HepG2 (cell line): ENCODE measurements around the gene HOXC9. TPM values are rescaled to one million over a fixed set of nuclear protein-coding genes. Genes with fewer than 3 reads are reported as not detected.

Source experiments
- ATAC-seq: fragments of 200-7000 bp; cut with Tn5 transposase; 3 replicates; pipeline ENCODE4 v1.9.1; 2020; ENCODE audit warnings: mild to moderate bottlenecking, moderate library complexity
- BruUV-seq: library from RNA; stranded (reverse); fragments of 400-500 nt; replicated peaks from 2 replicates; lab custom pipeline; 2021; lab: Mats Ljungman, UMichigan
- CTCF ChIA-PET: fragments of 300-600 bp; formaldehyde crosslinking; extraction: SDS; loops from one replicate; lab custom pipeline; 2021; ENCODE audit warnings: low total read pairs, inconsistent platforms, low intra/inter-chr PET ratio; lab: Yijun Ruan, JAX
- POLR2A ChIA-PET: fragments of 350-600 bp; sonication (Branson Sonifier 250); formaldehyde crosslinking; loops from one replicate; lab custom pipeline; 2020; ENCODE audit warnings: antibody characterized with exemption, inconsistent platforms; lab: Yijun Ruan, JAX
- DNase-seq: peaks from one replicate; pipeline ENCODE4 v3.0.0-alpha.2; 2015; ENCODE audit warnings: low spot score
- FAIRE-seq: peaks from 3 replicates; lab custom pipeline; 2011; peaks lifted over from hg19 to GRCh38; lab: Jason Lieb, UNC
- H2AFZ ChIP-seq: one replicate; pipeline ENCODE4 v1.6.1; 2011; ENCODE audit warnings: low read length, inconsistent platforms
- H3K27ac ChIP-seq: fragments of 300-600 bp; 3 replicates; pipeline ENCODE4 v1.8.0; 2011; ENCODE audit warnings: mixed run types, mild to moderate bottlenecking, mixed read lengths, low read length, inconsistent platforms; ENCODE audit not compliant: insufficient read depth; ENCODE audit errors: extremely low read length
- H3K27me3 ChIP-seq, 2 experiments: fragments of 200-600 bp in 1 of 2; 2 replicates in 1 of 2; 3 replicates in 1 of 2; pipeline versions ENCODE4 v1.6.0 to v1.8.0; 2011; ENCODE audit warnings: low read length in 2 of 2, mild to moderate bottlenecking in 2 of 2, moderate library complexity in 2 of 2, inconsistent platforms in 1 of 2; ENCODE audit not compliant: insufficient read depth in 2 of 2, control insufficient read depth in 1 of 2
- H3K36me3 ChIP-seq, 2 experiments: fragments of 200-600 bp in 1 of 2; replicated peaks in 1 of 2; 2 replicates in 1 of 2; 3 replicates in 1 of 2; pipeline versions ENCODE4 v1.5.1 to v1.8.0; 2011; ENCODE audit warnings: low read length in 2 of 2, inconsistent platforms in 1 of 2; ENCODE audit not compliant: insufficient read depth in 2 of 2, control insufficient read depth in 1 of 2
- H3K4me1 ChIP-seq: 2 replicates; pipeline ENCODE4 v1.5.1; 2012; ENCODE audit warnings: low read length, inconsistent platforms; ENCODE audit not compliant: insufficient read depth
- H3K4me2 ChIP-seq: 2 replicates; pipeline ENCODE4 v1.6.0; 2011; ENCODE audit warnings: low read depth, low read length, inconsistent platforms
- H3K4me3 ChIP-seq, 3 experiments: fragments of 200-600 bp in 1 of 3; sonication (generic), shearing (Covaris generic) in 1 of 3; replicated peaks in 1 of 3; 2 replicates each; pipeline ENCODE4 v1.5.1; 2011 to 2016; ENCODE audit warnings: low read length in 3 of 3, inconsistent platforms in 2 of 3, low read depth in 2 of 3, mild to moderate bottlenecking in 2 of 3, control low read depth in 1 of 3, mixed read lengths in 1 of 3; ENCODE audit not compliant: insufficient read depth in 1 of 3
- H3K79me2 ChIP-seq: one replicate; pipeline ENCODE4 v1.6.1; 2011; ENCODE audit warnings: low read length, inconsistent platforms; ENCODE audit not compliant: insufficient read depth
- H3K9ac ChIP-seq: 2 replicates; pipeline ENCODE4 v1.6.0; 2011; ENCODE audit warnings: mild to moderate bottlenecking, low read depth, low read length, inconsistent platforms; ENCODE audit not compliant: insufficient read depth
- H3K9me3 ChIP-seq: 2 replicates; pipeline ENCODE4 v1.5.1; 2012; ENCODE audit warnings: mild to moderate bottlenecking, low read length
- H4K20me1 ChIP-seq: 2 replicates; pipeline ENCODE4 v1.6.0; 2011; ENCODE audit warnings: inconsistent platforms, mild to moderate bottlenecking, low read length, moderate library complexity; ENCODE audit not compliant: insufficient read depth
- AKAP8 ChIP-seq: sonication (generic); formaldehyde crosslinking; IDR thresholded peaks from 2 replicates; pipeline ENCODE4 v1.5.1; 2020; ENCODE audit warnings: mild to moderate bottlenecking, missing genetic modification reagents
- IRF9 ChIP-seq: sonication (generic); formaldehyde crosslinking; IDR thresholded peaks from 2 replicates; pipeline ENCODE4 v1.8.0; 2022; ENCODE audit warnings: missing genetic modification reagents, mild to moderate bottlenecking, borderline replicate concordance
- KLF9 ChIP-seq: IDR thresholded peaks from 2 replicates; pipeline ENCODE4 v1.6.1; 2016; ENCODE audit warnings: low read depth
- PRDM4 ChIP-seq: sonication (generic); formaldehyde crosslinking; IDR thresholded peaks from 2 replicates; pipeline ENCODE4 v1.9.0; 2021; ENCODE audit warnings: missing genetic modification reagents, borderline replicate concordance
- PRPF4 ChIP-seq: fragments of 200-400 bp; formaldehyde crosslinking; IDR thresholded peaks from 2 replicates; pipeline ENCODE4 v1.6.1; 2016; ENCODE audit warnings: low read length, low read depth; ENCODE audit not compliant: poor library complexity, severe bottlenecking
- RAD51 ChIP-seq: fragments of 450-650 bp; IDR thresholded peaks from 2 replicates; pipeline ENCODE4 v1.6.1; 2016; ENCODE audit warnings: borderline replicate concordance
- RBAK ChIP-seq: sonication (generic); formaldehyde crosslinking; IDR thresholded peaks from 2 replicates; pipeline ENCODE4 v1.5.1; 2020; ENCODE audit warnings: mild to moderate bottlenecking, missing genetic modification reagents
- SOX6 ChIP-seq, 2 experiments: fragments of 450-650 bp in 1 of 2; sonication (generic) in 1 of 2; formaldehyde crosslinking in 1 of 2; IDR thresholded peaks; 2 replicates each; pipeline versions ENCODE4 v1.4.0 to v1.6.1; 2017 to 2020; ENCODE audit warnings: antibody characterized with exemption in 1 of 2, mild to moderate bottlenecking in 1 of 2, missing genetic modification reagents in 1 of 2
- THRA ChIP-seq: sonication (generic); formaldehyde crosslinking; IDR thresholded peaks from 2 replicates; pipeline ENCODE4 v1.4.0; 2020; ENCODE audit warnings: missing genetic modification reagents, borderline replicate concordance
- ZBTB38 ChIP-seq: sonication (generic); formaldehyde crosslinking; IDR thresholded peaks from 2 replicates; pipeline ENCODE4 v1.5.1; 2020; ENCODE audit warnings: mild to moderate bottlenecking, missing genetic modification reagents
- ZNF10 ChIP-seq: sonication (generic); formaldehyde crosslinking; IDR thresholded peaks from 2 replicates; pipeline ENCODE4 v1.4.0; 2020; ENCODE audit warnings: mild to moderate bottlenecking, low read depth, missing genetic modification reagents, borderline replicate concordance
- ZNF441 ChIP-seq: sonication (generic); formaldehyde crosslinking; IDR thresholded peaks from 2 replicates; pipeline ENCODE4 v1.7.0; 2021; ENCODE audit warnings: missing genetic modification reagents, borderline replicate concordance
- ZNF672 ChIP-seq: sonication (generic); formaldehyde crosslinking; IDR thresholded peaks from 2 replicates; pipeline ENCODE4 v1.8.1; 2022; ENCODE audit warnings: missing genetic modification reagents
- WGBS: methylation state at CpG from one replicate; pipeline ENCODE4 v1.1.6; 2017; ENCODE audit warnings: low lambda C conversion rate; 5-methylcytosine and 5-hydroxymethylcytosine counted together
- in situ Hi-C: cut with HindIII; loops from 2 replicates; pipeline ENCODE4 v1.10.0; 2017; ENCODE audit warnings: low pct_unique_long_range_greater_than_20kb; ENCODE audit not compliant: extremely low pct_ligation_motif_present
- intact Hi-C: fragments of 100-400 bp; cut with micrococcal nuclease; formaldehyde crosslinking; loops from one replicate; pipeline ENCODE4 v1.10.0; 2022; ENCODE audit not compliant: unreplicated experiment
- polyA plus RNA-seq, 8 experiments: library from polyadenylated mRNA; depleted of rRNA in 3 of 8; stranded (reverse) in 7 of 8; unstranded in 1 of 8; fragments of >200 nt; fragmentation: Illumina TruSeq in 4 of 8; extraction: Trizol in 4 of 8; gene quantifications; 2 replicates each; pipeline versions ENCODE4 v1.2.1 to v1.2.3, GENCODE V29; 2011 to 2016; ENCODE audit warnings: low read depth in 4 of 8, missing spikeins in 1 of 8, mixed read lengths in 1 of 8; ENCODE audit not compliant: insufficient read depth in 1 of 8
- total RNA-seq, 5 experiments: library from RNA; depleted of rRNA; stranded (reverse); fragments of >200 nt; fragmentation: Illumina TruSeq; extraction: Trizol; gene quantifications; 2 replicates each; pipeline ENCODE4 v1.2.3, GENCODE V29; 2016; ENCODE audit warnings: low read depth in 1 of 5

The HOXC9 gene
- total and polyA plus RNA-seq, 2 of the 13 experiments (the other 11 are each of a cell fraction or from before 2014, with no cell fraction given): 0.11 to 1.1 TPM

GRCh38 chr12:53983568-53983949, 16.4 kb upstream of the HOXC9 start:
- H3K36me3 ChIP-seq: no peaks in the 10 kb centered on the region
- no peak overlapping the region for H2AFZ ChIP-seq
- H3K4me2 ChIP-seq: no peak overlapping the region
- ATAC-seq (no peak), FAIRE-seq (no peak), DNase-seq (no peak)
- CTCF ChIA-PET: interaction anchor here (2.3 kb wide), 1 partner anchor 231 kb away, joined by 12 read pairs; no protein-coding TSS in a partner anchor
- WGBS: 58% methylated on average over 17 of the region's 17 CpGs
- no TSS peak for BruUV-seq
- no peaks in the 10 kb centered on the region for H4K20me1 ChIP-seq
- intact Hi-C loops: no loop called here
- H3K27me3 ChIP-seq: peaks cover 5 to 50% of the 10 kb centered on the region in 2 experiments
- TF ChIP-seq THRA (CRISPR knock-in tag): no peak
- no peak overlapping the region for H3K9ac ChIP-seq
- no peak overlapping the region for H3K4me3 ChIP-seq
- H3K9me3 ChIP-seq: no peaks in the 10 kb centered on the region
- H3K27ac ChIP-seq: no peak overlapping the region
- POLR2A ChIA-PET: no interaction called here
- in situ Hi-C loops: no loop called here
- H3K79me2 ChIP-seq: no peaks in the 10 kb centered on the region
- peaks cover 36% of the 10 kb centered on the region for H3K4me1 ChIP-seq

GRCh38 chr12:53983950-53984572, 15.9 kb upstream of the HOXC9 start:
- no TSS peak for BruUV-seq
- Histone ChIP-seq H3K9me3 (no peaks in the 10 kb centered on the region), H3K27ac (no peak overlapping the region), H4K20me1 (no peaks in the 10 kb centered on the region), H3K79me2 (no peaks in the 10 kb centered on the region), H3K4me2 (no peak overlapping the region), H3K36me3 (no peaks in the 10 kb centered on the region), H3K27me3 (peaks cover 5 to 46% of the 10 kb centered on the region in 2 experiments), H3K4me1 (peaks cover 36% of the 10 kb centered on the region), H2AFZ (no peak overlapping the region), H3K9ac (no peak overlapping the region), H3K4me3 (no peak overlapping the region)
- no peak for DNase-seq
- no peak for ATAC-seq
- in situ Hi-C loops (no loop called here), intact Hi-C loops (no loop called here)
- POLR2A ChIA-PET: no interaction called here
- CTCF ChIA-PET: interaction anchor here (0.9 to 2.3 kb wide), 3 partner anchors 217 to 233 kb away, joined by 3 to 12 read pairs (median 8); no protein-coding TSS in a partner anchor
- 77% methylated on average over 27 of the region's 30 CpGs for WGBS
- FAIRE-seq: no peak
- TF ChIP-seq SOX6 (IDR thresholded peaks at IDR 0.05) (no peak), SOX6 (CRISPR knock-in tag; IDR thresholded peaks at IDR 0.05) (no peak), PRDM4 (no peak), ZNF672 (CRISPR knock-in tag) (no peak), ZNF441 (CRISPR knock-in tag) (no peak), RAD51 (no peak), ZBTB38 (no peak), AKAP8 (CRISPR knock-in tag) (no peak), PRPF4 (no peak), KLF9 (CRISPR knock-in tag) (no peak), ZNF10 (no peak), RBAK (CRISPR knock-in tag) (no peak), IRF9 (no peak)
